Endothelial cell of umbilical vein (primary cell): ENCODE results near the gene TTC13. TPM values are rescaled to one million over a fixed set of nuclear protein-coding genes. Genes with fewer than 3 reads are reported as not detected.

Experiments used
- BruUV-seq: library from RNA; stranded (reverse); fragments of 400-500 nt; replicated peaks from 2 replicates; lab custom pipeline; 2021; lab: Mats Ljungman, UMichigan
- CTCF ChIA-PET: fragments of 300-600, 350-600 bp; sonication (Branson Sonifier 250); formaldehyde crosslinking; loops from one replicate; lab custom pipeline; 2021; ENCODE audit warnings: antibody characterized with exemption, inconsistent platforms; lab: Charles Lee
- POLR2A ChIA-PET: fragments of 300-600, 350-600 bp; sonication (Branson Sonifier 250); formaldehyde crosslinking; loops from one replicate; lab custom pipeline; 2021; ENCODE audit warnings: antibody characterized with exemption, inconsistent platforms; lab: Charles Lee
- DNase-seq: peaks from one replicate; pipeline ENCODE4 v3.0.0-alpha.2; 2011; ENCODE audit warnings: low read depth, low spot score
- FAIRE-seq: peaks from 2 replicates; lab custom pipeline; 2011; peaks lifted over from hg19 to GRCh38; lab: Jason Lieb, UNC
- H2AFZ ChIP-seq: 2 replicates; pipeline ENCODE4 v1.6.0; 2012; ENCODE audit warnings: low read depth, low read length, control low read depth, inconsistent platforms
- H3K27ac ChIP-seq: 2 replicates; pipeline ENCODE4 v1.5.1; 2011; ENCODE audit warnings: low read depth, mild to moderate bottlenecking, control low read depth, low read length, moderate library complexity; ENCODE audit not compliant: insufficient read depth
- H3K27me3 ChIP-seq, 2 experiments: 2 replicates each; pipeline versions ENCODE4 v1.6.0 to v1.6.1; 2011; ENCODE audit warnings: low read length in 2 of 2, mixed read lengths in 1 of 2; ENCODE audit not compliant: control insufficient read depth in 2 of 2, insufficient read depth in 2 of 2
- H3K36me3 ChIP-seq, 2 experiments: 2 replicates in 1 of 2; 3 replicates in 1 of 2; pipeline ENCODE4 v1.5.1; 2011; ENCODE audit warnings: low read length in 2 of 2, mild to moderate bottlenecking in 1 of 2, moderate library complexity in 1 of 2; ENCODE audit not compliant: control insufficient read depth in 2 of 2, insufficient read depth in 2 of 2; ENCODE audit errors: extremely low read depth in 1 of 2
- H3K4me1 ChIP-seq: 3 replicates; pipeline ENCODE4 v1.5.1; 2011; ENCODE audit warnings: mild to moderate bottlenecking, low read length; ENCODE audit not compliant: control insufficient read depth, insufficient read depth; ENCODE audit errors: extremely low read depth
- H3K4me2 ChIP-seq: 2 replicates; pipeline ENCODE4 v1.6.1; 2011; ENCODE audit warnings: low read length, control low read depth, mixed read lengths; ENCODE audit not compliant: insufficient read depth
- H3K4me3 ChIP-seq, 3 experiments: fragments of 200-600 bp in 1 of 3; sonication (generic), shearing (Covaris generic) in 1 of 3; replicated peaks in 1 of 3; 2 replicates each; pipeline ENCODE4 v1.5.1; 2011 to 2016; ENCODE audit warnings: control low read depth in 3 of 3, low read length in 3 of 3, mild to moderate bottlenecking in 2 of 3, inconsistent platforms in 1 of 3, low read depth in 1 of 3, moderate library complexity in 1 of 3; ENCODE audit not compliant: insufficient read depth in 1 of 3
- H3K79me2 ChIP-seq: 2 replicates; pipeline ENCODE4 v1.6.0; 2012; ENCODE audit warnings: low read length, inconsistent platforms; ENCODE audit not compliant: control insufficient read depth, insufficient read depth
- H3K9ac ChIP-seq: replicated peaks from 2 replicates; pipeline ENCODE3; 2011; ENCODE audit warnings: low read length, control low read depth; ENCODE audit not compliant: insufficient read depth; ENCODE audit errors: extremely low read depth
- H3K9me1 ChIP-seq: replicated peaks from 3 replicates; pipeline ENCODE4 v1.6.0; 2011; ENCODE audit warnings: mild to moderate bottlenecking, low read length; ENCODE audit not compliant: control insufficient read depth, insufficient read depth; ENCODE audit errors: extremely low read depth
- H3K9me3 ChIP-seq: replicated peaks from 2 replicates; pipeline ENCODE4 v1.5.1; 2012; ENCODE audit warnings: low read length, inconsistent platforms; ENCODE audit not compliant: control insufficient read depth, insufficient read depth
- H4K20me1 ChIP-seq: replicated peaks from 2 replicates; pipeline ENCODE3; 2011; ENCODE audit warnings: mild to moderate bottlenecking, low read length; ENCODE audit not compliant: control insufficient read depth, insufficient read depth; ENCODE audit errors: extremely low read depth
- EZH2 ChIP-seq: IDR thresholded peaks from 2 replicates; pipeline ENCODE4 v1.6.1; 2012; ENCODE audit warnings: borderline replicate concordance, low read depth, mild to moderate bottlenecking, moderate library complexity, low read length, inconsistent platforms; ENCODE audit not compliant: severe bottlenecking
- FOS ChIP-seq: IDR thresholded peaks from 2 replicates; pipeline ENCODE4 v1.6.1; 2011; ENCODE audit warnings: mild to moderate bottlenecking, low read length, moderate library complexity, borderline replicate concordance; ENCODE audit not compliant: insufficient read depth
- GATA2 ChIP-seq: IDR thresholded peaks from 2 replicates; pipeline ENCODE4 v1.7.0; 2011; ENCODE audit warnings: low read depth, mild to moderate bottlenecking, moderate library complexity, mixed read lengths, low read length; ENCODE audit not compliant: insufficient read length, insufficient read depth
- JUN ChIP-seq: IDR thresholded peaks from 2 replicates; pipeline ENCODE4 v1.6.1; 2011; ENCODE audit warnings: borderline replicate concordance, low read depth; ENCODE audit not compliant: insufficient read length, insufficient read depth
- MYC ChIP-seq: IDR thresholded peaks from one replicate; pipeline ENCODE4 v1.6.1; 2011; ENCODE audit warnings: mild to moderate bottlenecking, low read depth, low read length
- POLR2A ChIP-seq: IDR thresholded peaks from 2 replicates; pipeline ENCODE4 v1.6.1; 2012; ENCODE audit warnings: low read depth, mild to moderate bottlenecking, control low read depth, low read length
- POLR2AphosphoS5 ChIP-seq: IDR thresholded peaks from 2 replicates; pipeline ENCODE4 v1.6.1; 2012; ENCODE audit warnings: low read depth, mild to moderate bottlenecking, control low read depth, low read length, moderate library complexity; ENCODE audit not compliant: insufficient read depth
- dilution Hi-C: fragments of 300-500 bp; cut with MboI; formaldehyde crosslinking; loops from one replicate; pipeline ENCODE4 v1.15.0; 2019; ENCODE audit warnings: low sequenced_read_pairs; ENCODE audit not compliant: extremely low pct_ligation_motif_present
- intact Hi-C: fragments of 100-400 bp; cut with micrococcal nuclease; formaldehyde crosslinking; loops from one replicate; pipeline ENCODE4 v1.10.0; 2022
- polyA plus RNA-seq, 4 experiments: library from polyadenylated mRNA; depleted of rRNA in 3 of 4; stranded (reverse) in 3 of 4; unstranded in 1 of 4; fragments of >200 nt; gene quantifications; 2 replicates each; pipeline versions ENCODE4 v1.2.1 to v1.2.3, GENCODE V29; 2011 to 2012; ENCODE audit warnings: missing spikeins in 1 of 4
- total RNA-seq: library from RNA; stranded (reverse); gene quantifications from 2 replicates; pipeline ENCODE4 v1.2.3, GENCODE V29; 2021
- TF ChIP-seq, protein P1 (sequence below): IDR thresholded peaks from 2 replicates; pipeline ENCODE4 v1.6.1; 2011; ENCODE audit not compliant: insufficient read depth, insufficient read length
- TF ChIP-seq, protein P2 (sequence below), 2 donors: IDR thresholded peaks; 1 replicate in 1 of 2; 2 replicates in 1 of 2; pipeline ENCODE4 v1.5.1; 2011; ENCODE audit warnings: low read length in 2 of 2, mild to moderate bottlenecking in 2 of 2, moderate library complexity in 2 of 2, control low read depth in 1 of 2, inconsistent platforms in 1 of 2, low read depth in 1 of 2; ENCODE audit not compliant: insufficient read depth in 1 of 2; ENCODE audit errors: extremely low read depth in 1 of 2

TTC13 gene
- total and polyA plus RNA-seq, 2 donors (not counting 3 experiments of a cell fraction or from before 2014, with no cell fraction given): 8.8 to 23.9 TPM

GRCh38 chr1:230867101-230867902 is 111.4 kb downstream of the TTC13 start:
- Histone ChIP-seq H3K9me3 (no peaks in the 10 kb centered on the region), H3K27me3 (no peaks in the 10 kb centered on the region), H3K4me3 (peak overlapping the region; percentile 70 to 93 (median 83)), H3K27ac (no peak overlapping the region), H3K36me3 (no peaks in the 10 kb centered on the region), H4K20me1 (no peaks in the 10 kb centered on the region), H3K79me2 (no peaks in the 10 kb centered on the region), H3K9ac (peak overlapping the region; percentile 78), H2AFZ (peak overlapping the region; percentile 82), H3K4me1 (peaks cover 22% of the 10 kb centered on the region), H3K4me2 (peak overlapping the region; percentile 93), H3K9me1 (no peaks in the 10 kb centered on the region)
- FAIRE-seq (peak; percentile 4), DNase-seq (peak; percentile 39)
- TF ChIP-seq GATA2 (no peak), POLR2A (no peak), MYC (no peak), POLR2AphosphoS5 (no peak), JUN (no peak), FOS (no peak), EZH2 (no peak)
- TF ChIP-seq, protein P1, sequence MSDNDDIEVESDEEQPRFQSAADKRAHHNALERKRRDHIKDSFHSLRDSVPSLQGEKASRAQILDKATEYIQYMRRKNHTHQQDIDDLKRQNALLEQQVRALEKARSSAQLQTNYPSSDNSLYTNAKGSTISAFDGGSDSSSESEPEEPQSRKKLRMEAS: no peak
- TF ChIP-seq, protein P2, sequence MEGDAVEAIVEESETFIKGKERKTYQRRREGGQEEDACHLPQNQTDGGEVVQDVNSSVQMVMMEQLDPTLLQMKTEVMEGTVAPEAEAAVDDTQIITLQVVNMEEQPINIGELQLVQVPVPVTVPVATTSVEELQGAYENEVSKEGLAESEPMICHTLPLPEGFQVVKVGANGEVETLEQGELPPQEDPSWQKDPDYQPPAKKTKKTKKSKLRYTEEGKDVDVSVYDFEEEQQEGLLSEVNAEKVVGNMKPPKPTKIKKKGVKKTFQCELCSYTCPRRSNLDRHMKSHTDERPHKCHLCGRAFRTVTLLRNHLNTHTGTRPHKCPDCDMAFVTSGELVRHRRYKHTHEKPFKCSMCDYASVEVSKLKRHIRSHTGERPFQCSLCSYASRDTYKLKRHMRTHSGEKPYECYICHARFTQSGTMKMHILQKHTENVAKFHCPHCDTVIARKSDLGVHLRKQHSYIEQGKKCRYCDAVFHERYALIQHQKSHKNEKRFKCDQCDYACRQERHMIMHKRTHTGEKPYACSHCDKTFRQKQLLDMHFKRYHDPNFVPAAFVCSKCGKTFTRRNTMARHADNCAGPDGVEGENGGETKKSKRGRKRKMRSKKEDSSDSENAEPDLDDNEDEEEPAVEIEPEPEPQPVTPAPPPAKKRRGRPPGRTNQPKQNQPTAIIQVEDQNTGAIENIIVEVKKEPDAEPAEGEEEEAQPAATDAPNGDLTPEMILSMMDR (IDR thresholded peaks at IDR 0.05; ENCODE audit: extremely low read depth in 1 of 2, insufficient read depth in 1 of 2, low read depth in 1 of 2, low read length in 2 of 2): no peak
- intact Hi-C loops (loop anchor here (1.0 to 2.0 kb wide), 3 partner anchors 18 to 225 kb away; partner anchors contain the start of gene COG2), dilution Hi-C loops (no loop called here)
- TSS peak; percentile 26 for BruUV-seq
- ChIA-PET POLR2A (interaction anchor here (0.9 to 1.4 kb wide), 3 partner anchors 14 to 16 kb away, joined by 3 to 6 read pairs (median 4); no protein-coding TSS in a partner anchor), CTCF (interaction anchor here (0.7 to 1.8 kb wide), 5 partner anchors 9 to 225 kb away, joined by 3 to 4 read pairs (median 3); no protein-coding TSS in a partner anchor)
